Upper lobe of left lung (tissue), 6 donors: Measurements from ENCODE around the gene CDK15. TPM values are rescaled to one million over a fixed set of nuclear protein-coding genes. Genes with fewer than 3 reads are reported as not detected.

ENCODE experiments used
- ATAC-seq, 2 donors: fragments of 200-7000 bp; cut with Tn5 transposase; one replicate each; pipeline ENCODE4 v1.9.1; 2022; ENCODE audit warnings: mild to moderate bottlenecking in 2 of 2, moderate library complexity in 2 of 2; ENCODE audit not compliant: low FRiP score in 2 of 2
- DNase-seq, 2 donors: peaks; one replicate each; pipeline ENCODE4 v3.0.0-alpha.2; 2019 to 2020
- H3K27ac ChIP-seq, 4 donors: fragments of 200-600 bp; sonication (generic); one replicate each; pipeline ENCODE4 v1.5.1; 2016 to 2019
- H3K27me3 ChIP-seq, 4 donors: fragments of 200-600 bp; sonication (generic); one replicate each; pipeline ENCODE4 v1.5.1; 2017 to 2019
- H3K36me3 ChIP-seq, 4 donors: fragments of 200-600 bp; sonication (generic); one replicate each; pipeline ENCODE4 v1.5.1; 2016 to 2019
- H3K4me1 ChIP-seq, 4 donors: fragments of 200-600 bp; sonication (generic); one replicate each; pipeline ENCODE4 v1.5.1; 2018 to 2019
- H3K4me3 ChIP-seq, 4 donors: fragments of 200-600 bp; sonication (generic); one replicate each; pipeline ENCODE4 v1.5.1; 2017 to 2019; ENCODE audit warnings: mild to moderate bottlenecking in 2 of 4, moderate library complexity in 1 of 4
- H3K9me3 ChIP-seq, 4 donors: fragments of 200-600 bp; sonication (generic); one replicate each; pipeline ENCODE4 v1.5.1; 2018 to 2019
- EP300 ChIP-seq, 4 donors: sonication (generic); formaldehyde crosslinking; IDR thresholded peaks; one replicate each; pipeline ENCODE4 v1.5.1; 2017; ENCODE audit warnings: antibody characterized with exemption in 4 of 4, control low read depth in 2 of 4
- POLR2A ChIP-seq, 4 donors: fragments of 450-650 bp; IDR thresholded peaks; one replicate each; pipeline ENCODE4 v1.5.1; 2016 to 2017; ENCODE audit warnings: antibody characterized with exemption in 4 of 4, mild to moderate bottlenecking in 2 of 4
- POLR2AphosphoS5 ChIP-seq, 2 donors: sonication (generic); formaldehyde crosslinking; IDR thresholded peaks; one replicate each; pipeline ENCODE4 v1.5.1; 2017; ENCODE audit warnings: antibody characterized with exemption in 2 of 2
- WGBS, 2 donors: methylation state at CpG; one replicate each; pipeline ENCODE4 v1.1.5; 2017 to 2018; 5-methylcytosine and 5-hydroxymethylcytosine counted together
- total RNA-seq, 6 donors: library from RNA; depleted of rRNA in 4 of 6; stranded (reverse); fragments of >200 nt in 4 of 6; gene quantifications; one replicate each; pipeline versions ENCODE4 v1.1.0 to v1.2.1, GENCODE V29; 2016 to 2021
- TF ChIP-seq, protein P1 (sequence below), 6 experiments: fragments of 450-650 bp in 4 of 6; fragments of 200-600 bp in 2 of 6; sonication (generic) in 2 of 6; IDR thresholded peaks; one replicate each; pipeline ENCODE4 v1.5.1; 2016 to 2019; ENCODE audit warnings: antibody characterized with exemption in 6 of 6
- donor health status: DM: no; HTN: no; CAD: no; lungs with moderate emphysema.
- donor health status: DM: no; HTN: yes; CAD: no; lungs with severe emphysema.

The CDK15 gene
- total RNA-seq, 6 donors from 2014 or later: 0.10 to 3.4 (median 1.3) TPM

DNA sequence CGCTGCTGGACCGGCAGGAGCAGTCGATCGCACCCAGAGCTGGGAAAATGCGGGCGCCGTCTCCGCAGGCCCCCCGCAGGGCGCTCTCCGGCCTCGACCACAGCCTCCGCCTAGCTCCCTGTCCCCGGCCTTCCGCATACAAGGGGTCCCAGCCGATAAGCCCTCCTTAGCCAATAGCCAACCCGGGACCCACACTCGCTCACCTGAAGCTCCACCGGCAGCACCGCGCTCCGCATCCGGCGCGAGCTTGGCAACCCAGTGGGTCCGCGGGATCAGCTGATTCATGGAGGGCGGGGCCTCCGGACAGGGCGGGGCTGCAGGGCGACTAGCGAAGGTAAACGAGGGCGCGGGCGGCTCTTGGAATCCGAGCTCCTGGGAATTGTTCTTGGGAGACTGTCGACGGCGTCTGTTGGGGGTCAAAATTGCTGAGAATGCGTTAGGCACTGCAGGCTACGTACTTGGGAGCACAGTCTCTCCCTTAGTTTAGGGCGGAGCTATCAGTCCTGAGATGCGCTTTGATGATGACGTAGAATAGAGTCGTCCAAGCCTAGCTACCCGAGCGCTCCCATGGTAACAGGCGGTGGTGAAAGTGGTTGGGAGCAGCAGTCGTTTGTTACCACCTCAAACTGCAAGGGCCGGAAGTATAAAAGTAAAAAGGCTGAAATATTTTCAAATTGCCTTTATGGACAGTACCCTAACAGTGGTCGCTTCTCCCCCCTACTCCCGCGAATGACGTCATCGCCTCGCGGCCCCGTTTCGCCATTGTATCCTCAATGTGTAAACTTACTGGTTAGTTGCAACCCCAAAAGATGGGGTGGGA, 25.5 kb upstream of the CDK15 start, which contains the start of gene ALS2:
TSS of gene ALS2 (minus strand) at position 260 of the 820 bp plus-strand sequence. CDS start 12,048 bp downstream, outside the sequence.
- no peaks in the 10 kb centered on the region for H3K36me3 ChIP-seq
- ATAC-seq (peak; percentile 98), DNase-seq (peak; percentile 98)
- 0 to 1% methylated on average over 28 to 54 of the region's 60 CpGs for WGBS, 2 donors
- H3K27me3 ChIP-seq: no peaks in the 10 kb centered on the region
- no peak for TF ChIP-seq EP300 (IDR thresholded peaks at IDR 0.05)
- peak in 3 of 4 donors; percentile 44 to 81 (median 46) for TF ChIP-seq POLR2A (IDR thresholded peaks at IDR 0.05)
- TF ChIP-seq, protein P1, sequence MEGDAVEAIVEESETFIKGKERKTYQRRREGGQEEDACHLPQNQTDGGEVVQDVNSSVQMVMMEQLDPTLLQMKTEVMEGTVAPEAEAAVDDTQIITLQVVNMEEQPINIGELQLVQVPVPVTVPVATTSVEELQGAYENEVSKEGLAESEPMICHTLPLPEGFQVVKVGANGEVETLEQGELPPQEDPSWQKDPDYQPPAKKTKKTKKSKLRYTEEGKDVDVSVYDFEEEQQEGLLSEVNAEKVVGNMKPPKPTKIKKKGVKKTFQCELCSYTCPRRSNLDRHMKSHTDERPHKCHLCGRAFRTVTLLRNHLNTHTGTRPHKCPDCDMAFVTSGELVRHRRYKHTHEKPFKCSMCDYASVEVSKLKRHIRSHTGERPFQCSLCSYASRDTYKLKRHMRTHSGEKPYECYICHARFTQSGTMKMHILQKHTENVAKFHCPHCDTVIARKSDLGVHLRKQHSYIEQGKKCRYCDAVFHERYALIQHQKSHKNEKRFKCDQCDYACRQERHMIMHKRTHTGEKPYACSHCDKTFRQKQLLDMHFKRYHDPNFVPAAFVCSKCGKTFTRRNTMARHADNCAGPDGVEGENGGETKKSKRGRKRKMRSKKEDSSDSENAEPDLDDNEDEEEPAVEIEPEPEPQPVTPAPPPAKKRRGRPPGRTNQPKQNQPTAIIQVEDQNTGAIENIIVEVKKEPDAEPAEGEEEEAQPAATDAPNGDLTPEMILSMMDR (IDR thresholded peaks at IDR 0.05): no peak
- peak; percentile 62 to 91 for TF ChIP-seq POLR2AphosphoS5 (IDR thresholded peaks at IDR 0.05)
- H3K27ac ChIP-seq: peak within 1 kb of the TSS; percentile 82 to 95 (median 94)
- peaks cover 13 to 24% (median 19%) of the 10 kb centered on the region in 4 donors for H3K4me1 ChIP-seq
- H3K4me3 ChIP-seq: peak within 1 kb of the TSS; percentile 85 to 99 (median 96)
- H3K9me3 ChIP-seq: no peaks in the 10 kb centered on the region

DNA sequence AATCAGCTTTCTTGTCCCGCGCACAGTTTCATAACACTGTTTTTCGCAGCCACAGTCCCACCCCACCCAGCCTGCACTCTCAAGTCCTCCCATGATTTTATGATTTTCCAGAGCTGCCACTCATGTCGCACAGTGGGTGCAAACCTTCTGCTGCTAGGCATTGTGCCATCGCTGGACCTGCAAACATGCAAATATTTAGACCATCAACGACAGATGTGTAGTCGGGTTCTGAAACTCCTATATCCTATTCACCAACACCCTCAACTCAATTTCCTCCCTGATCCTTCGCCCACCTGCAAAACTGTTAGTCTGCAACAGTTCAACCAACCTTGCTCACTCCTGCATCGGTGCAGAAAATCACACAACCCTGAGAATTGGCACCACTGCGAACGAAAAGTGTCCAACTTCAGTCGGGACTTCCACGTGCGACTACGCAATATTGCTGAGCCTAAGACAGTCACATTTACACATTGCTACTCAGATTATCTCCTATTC, 24.7 kb upstream of the CDK15 start:
- H3K4me3 ChIP-seq: peak overlapping the region; percentile 85 to 99 (median 96)
- ATAC-seq (peak in 1 of 2 donors; percentile 1), DNase-seq (no peak)
- no peaks in the 10 kb centered on the region for H3K9me3 ChIP-seq
- peak overlapping the region; percentile 82 to 95 (median 94) for H3K27ac ChIP-seq
- TF ChIP-seq, protein P1 (IDR thresholded peaks at IDR 0.05): no peak
- TF ChIP-seq POLR2A (IDR thresholded peaks at IDR 0.05) (no peak), POLR2AphosphoS5 (IDR thresholded peaks at IDR 0.05) (no peak), EP300 (IDR thresholded peaks at IDR 0.05) (no peak)
- no peaks in the 10 kb centered on the region for H3K36me3 ChIP-seq
- H3K4me1 ChIP-seq: peaks cover 13 to 24% (median 19%) of the 10 kb centered on the region in 4 donors
- no peaks in the 10 kb centered on the region for H3K27me3 ChIP-seq
- 8 to 10% methylated on average over 14 to 15 of the region's 15 CpGs for WGBS, 2 donors

DNA sequence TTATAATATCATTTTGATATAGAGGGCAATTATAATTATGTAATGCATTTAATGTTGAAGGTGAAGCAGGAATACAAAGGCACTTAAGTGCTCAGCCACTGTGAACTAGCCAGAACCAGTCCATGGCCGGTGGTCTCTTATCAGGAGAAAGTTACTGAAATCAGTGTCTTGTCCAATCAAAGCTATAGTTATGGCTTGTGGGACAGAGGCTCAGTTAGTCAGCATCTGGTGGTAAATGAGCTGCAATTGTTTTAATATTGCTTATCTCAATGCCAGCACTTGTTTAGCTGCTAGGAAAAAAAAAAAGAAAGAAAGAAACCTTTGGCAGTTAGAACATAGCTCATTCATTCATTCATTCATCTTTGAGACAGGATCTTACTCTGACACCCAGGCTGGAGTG, 21.8 kb upstream of the CDK15 start:
- ATAC-seq (no peak), DNase-seq (no peak)
- TF ChIP-seq EP300 (IDR thresholded peaks at IDR 0.05) (no peak), POLR2A (IDR thresholded peaks at IDR 0.05) (no peak), POLR2AphosphoS5 (IDR thresholded peaks at IDR 0.05) (no peak)
- TF ChIP-seq, protein P1 (IDR thresholded peaks at IDR 0.05): no peak

DNA sequence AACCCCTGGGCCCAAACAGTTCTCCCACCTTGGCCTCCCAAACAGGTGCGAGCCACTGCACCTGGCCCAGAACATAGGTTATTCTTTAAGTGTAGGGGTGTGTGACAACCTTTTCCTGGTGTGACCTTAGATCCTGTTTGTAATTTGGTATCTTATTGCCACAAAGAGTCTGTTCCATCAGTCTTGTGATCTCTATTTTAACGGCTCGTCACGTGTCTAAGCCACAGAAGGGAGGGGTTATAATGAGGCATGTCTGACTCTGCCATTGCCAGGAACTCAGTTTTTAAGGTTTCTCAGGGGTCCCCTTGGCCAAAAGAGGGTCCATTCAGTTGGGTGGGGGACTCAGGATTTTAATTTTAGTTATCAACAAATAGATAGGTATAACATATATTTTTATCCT, 21.2 kb upstream of the CDK15 start:
- Histone ChIP-seq H3K36me3 (no peaks in the 10 kb centered on the region), H3K27ac (no peak overlapping the region), H3K27me3 (no peaks in the 10 kb centered on the region), H3K4me1 (peaks cover 7 to 10% (median 8%) of the 10 kb centered on the region in 4 donors), H3K4me3 (no peak overlapping the region), H3K9me3 (no peaks in the 10 kb centered on the region)
- TF ChIP-seq EP300 (IDR thresholded peaks at IDR 0.05) (no peak), POLR2AphosphoS5 (IDR thresholded peaks at IDR 0.05) (no peak), POLR2A (IDR thresholded peaks at IDR 0.05) (no peak)
- TF ChIP-seq, protein P1 (IDR thresholded peaks at IDR 0.05): no peak
- DNase-seq (no peak), ATAC-seq (no peak)
- WGBS, 2 donors: 64 to 85% methylated on average over 4 of the region's 4 CpGs

More for the DNA sequence above, 21.8 kb upstream of the CDK15 start:
- H3K27ac ChIP-seq: no peak overlapping the region
- H3K9me3 ChIP-seq: no peaks in the 10 kb centered on the region
- peaks cover 12 to 16% (median 13%) of the 10 kb centered on the region in 4 donors for H3K4me1 ChIP-seq
- no peaks in the 10 kb centered on the region for H3K27me3 ChIP-seq
- H3K36me3 ChIP-seq: no peaks in the 10 kb centered on the region
- WGBS, 2 donors: 50 to 64% methylated on average over 1 of the region's 1 CpG
- H3K4me3 ChIP-seq: no peak overlapping the region
